K562 (cell line): ENCODE measurements around the gene ADGRB3. TPM values are rescaled to one million over a fixed set of nuclear protein-coding genes. Genes with fewer than 3 reads are reported as not detected.
A peak's percentile ranks its signal among the peaks of the same experiment; 100 is the strongest.
"Not testable (repeated sequence)": the region's sequence is repeated elsewhere in the genome, so short reads cannot be mapped to it uniquely, and the experiment has no call there.

ENCODE experiments used
- ATAC-seq: fragments of 200-7000 bp; cut with Tn5 transposase; 3 replicates; pipeline ENCODE4 v1.9.1; 2020; ENCODE audit warnings: moderate library complexity
- BruUV-seq: library from RNA; stranded (reverse); fragments of 400-500 nt; replicated peaks from 2 replicates; lab custom pipeline; 2021; lab: Mats Ljungman, UMichigan
- CTCF ChIA-PET: fragments of 300-600 bp; formaldehyde crosslinking; extraction: SDS; loops from one replicate; lab custom pipeline; 2021; ENCODE audit warnings: low intra/inter-chr PET ratio; lab: Yijun Ruan, JAX
- POLR2A ChIA-PET: fragments of 300-600, 350-650 bp; sonication (Branson Sonifier 250); formaldehyde crosslinking; extraction: SDS; loops from one replicate; lab custom pipeline; 2021; ENCODE audit warnings: antibody characterized with exemption, inconsistent platforms; lab: Yijun Ruan, JAX
- DNase-seq, 4 experiments: peaks; one replicate each; pipeline versions ENCODE4 v3.0.0 to v3.0.0-alpha.2; 2011 to 2018; ENCODE audit warnings: low spot score in 3 of 4, mixed read lengths in 3 of 4; ENCODE audit errors: extremely low read depth in 1 of 4
- FAIRE-seq: peaks from 2 replicates; lab custom pipeline; 2011; peaks lifted over from hg19 to GRCh38; lab: Jason Lieb, UNC
- H2AFZ ChIP-seq: 2 replicates; pipeline ENCODE4 v1.6.0; 2011; ENCODE audit warnings: low read depth, low read length, control low read depth, inconsistent platforms
- H3K27ac ChIP-seq: fragments of 200-600 bp; 3 replicates; pipeline ENCODE4 v1.8.0; 2011; ENCODE audit warnings: low read depth, mild to moderate bottlenecking, control low read depth, inconsistent platforms, low read length, moderate library complexity, mixed read lengths; ENCODE audit errors: extremely low read depth
- H3K27me3 ChIP-seq, 2 experiments: fragments of 300-600 bp in 1 of 2; 2 replicates in 1 of 2; 3 replicates in 1 of 2; pipeline versions ENCODE4 v1.6.0 to v1.8.0; 2011; ENCODE audit warnings: inconsistent platforms in 2 of 2, low read length in 2 of 2, mild to moderate bottlenecking in 1 of 2, mixed read lengths in 1 of 2, moderate library complexity in 1 of 2; ENCODE audit not compliant: control insufficient read depth in 2 of 2, insufficient read depth in 2 of 2
- H3K36me3 ChIP-seq: fragments of 300-600 bp; 3 replicates; pipeline ENCODE4 v1.8.0; 2011; ENCODE audit warnings: mild to moderate bottlenecking, low read length, inconsistent platforms; ENCODE audit not compliant: control insufficient read depth, insufficient read depth
- H3K4me1 ChIP-seq, 2 experiments: fragments of 200-600 bp in 1 of 2; replicated peaks in 1 of 2; 2 replicates in 1 of 2; 3 replicates in 1 of 2; pipeline versions ENCODE4 v1.5.1 to v1.8.0; 2011; ENCODE audit warnings: inconsistent platforms in 2 of 2, low read length in 2 of 2, mild to moderate bottlenecking in 1 of 2, mixed read lengths in 1 of 2, moderate library complexity in 1 of 2; ENCODE audit not compliant: control insufficient read depth in 2 of 2, insufficient read depth in 2 of 2
- H3K4me2 ChIP-seq: 2 replicates; pipeline ENCODE4 v1.6.1; 2011; ENCODE audit warnings: low read length, control low read depth, inconsistent platforms, mixed read lengths; ENCODE audit not compliant: insufficient read depth
- H3K4me3 ChIP-seq: fragments of 200-600 bp; sonication (generic), shearing (Covaris generic); 2 replicates; pipeline ENCODE4 v1.5.1; 2016; ENCODE audit warnings: control low read depth, inconsistent platforms
- H3K79me2 ChIP-seq: fragments of 200-600 bp; 3 replicates; pipeline ENCODE4 v1.8.0; 2011; ENCODE audit warnings: low read length, inconsistent platforms; ENCODE audit not compliant: control insufficient read depth, insufficient read depth
- H3K9ac ChIP-seq, 2 experiments: 2 replicates each; pipeline versions ENCODE4 v1.6.0 to v1.6.1; 2011; ENCODE audit warnings: low read depth in 2 of 2, low read length in 2 of 2, control low read depth in 1 of 2, inconsistent platforms in 1 of 2, mild to moderate bottlenecking in 1 of 2, mixed read lengths in 1 of 2; ENCODE audit not compliant: insufficient read depth in 1 of 2
- H3K9me1 ChIP-seq: one replicate; pipeline ENCODE4 v1.6.0; 2011; ENCODE audit warnings: inconsistent platforms, mild to moderate bottlenecking, low read length, moderate library complexity; ENCODE audit not compliant: control insufficient read depth, insufficient read depth
- H3K9me3 ChIP-seq: replicated peaks from 2 replicates; pipeline ENCODE4 v1.5.1; 2011; ENCODE audit warnings: low read depth, low read length, inconsistent platforms; ENCODE audit not compliant: control insufficient read depth, insufficient read depth
- H4K20me1 ChIP-seq: replicated peaks from 2 replicates; pipeline ENCODE4 v1.6.1; 2011; ENCODE audit warnings: low read length, inconsistent platforms, mixed read lengths; ENCODE audit not compliant: control insufficient read depth, insufficient read depth
- C11orf30 ChIP-seq: fragments of 450-650 bp; IDR thresholded peaks from 2 replicates; pipeline ENCODE4 v1.6.1; 2016; ENCODE audit warnings: low read depth, mild to moderate bottlenecking
- IRF2 ChIP-seq: sonication (generic); formaldehyde crosslinking; IDR thresholded peaks from 2 replicates; pipeline ENCODE4 v1.8.1; 2022; ENCODE audit warnings: mild to moderate bottlenecking, missing genetic modification reagents
- JUND ChIP-seq, 2 experiments: IDR thresholded peaks; 2 replicates in 1 of 2; 3 replicates in 1 of 2; pipeline ENCODE4 v1.6.1; 2011; ENCODE audit warnings: borderline replicate concordance in 2 of 2, low read depth in 2 of 2, low read length in 2 of 2, improper control_type of control experiment in 1 of 2, missing biosample characterization in 1 of 2, missing genetic modification characterization in 1 of 2, missing genetic modification reagents in 1 of 2
- MAFF ChIP-seq: IDR thresholded peaks from 2 replicates; pipeline ENCODE4 v1.6.1; 2012; ENCODE audit warnings: low read length, improper control_type of control experiment
- MAFG ChIP-seq: fragments of 450-650 bp; conservative IDR thresholded peaks from 2 replicates; pipeline ENCODE4 v1.6.1; 2016; ENCODE audit warnings: missing genetic modification characterization, missing compliant biosample characterization
- MAFK ChIP-seq: IDR thresholded peaks from 2 replicates; pipeline ENCODE4 v1.6.1; 2011; ENCODE audit warnings: low read length, improper control_type of control experiment
- NFE2 ChIP-seq: IDR thresholded peaks from 2 replicates; pipeline ENCODE4 v1.6.1; 2014; ENCODE audit warnings: antibody characterized with exemption, low read depth
- ZNF212 ChIP-seq: fragments of 450-650 bp; formaldehyde crosslinking; IDR thresholded peaks from 2 replicates; pipeline ENCODE4 v1.4.0; 2020; ENCODE audit warnings: mild to moderate bottlenecking
- ZNF316 ChIP-seq: fragments of 450-650 bp; IDR thresholded peaks from 2 replicates; pipeline ENCODE4 v1.6.1; 2016
- WGBS: fragments of 100-300 bp; shearing (Covaris generic); methylation state at CpG from one replicate; pipeline ENCODE4 v1.1.6; 2016; ENCODE audit warnings: low coverage, mixed read lengths; ENCODE audit not compliant: insufficient coverage; ENCODE audit errors: missing lambda C conversion rate; 5-methylcytosine and 5-hydroxymethylcytosine counted together
- in situ Hi-C: fragments of 300-500 bp; cut with MboI; formaldehyde crosslinking; loops from 4 replicates; pipeline ENCODE4 v1.15.0; 2018; ENCODE audit warnings: inconsistent platforms, mixed read lengths
- intact Hi-C: fragments of 100-400 bp; cut with micrococcal nuclease; formaldehyde crosslinking; loops from 2 replicates; pipeline ENCODE4 v1.14.2; 2022
- polyA plus RNA-seq, 8 experiments: library from polyadenylated mRNA; depleted of rRNA in 4 of 8; stranded (reverse) in 5 of 8; unstranded in 3 of 8; fragments of >200 nt; fragmentation: Nextera tagmentation in 2 of 8; fragmentation: Illumina TruSeq in 1 of 8; extraction: Ambion mirVana in 2 of 8; extraction: Trizol in 1 of 8; gene quantifications; 2 replicates each; pipeline versions ENCODE4 v1.2.1 to v1.2.3, GENCODE V29; 2011 to 2014; ENCODE audit warnings: inconsistent platforms in 1 of 8, missing spikeins in 1 of 8
- total RNA-seq, 7 experiments: library from RNA; depleted of rRNA in 6 of 7; stranded (reverse); fragments of >200 nt in 6 of 7; fragmentation: Illumina TruSeq in 2 of 7; extraction: Trizol in 2 of 7; gene quantifications; 2 replicates each; pipeline versions ENCODE4 v1.2.1 to v1.2.3, GENCODE V29; 2011 to 2021; ENCODE audit warnings: low replicate concordance in 1 of 7
- TF ChIP-seq, protein P1 (sequence below), 2 experiments: fragments of 450-650 bp in 1 of 2; sonication (generic) in 1 of 2; formaldehyde crosslinking in 1 of 2; IDR thresholded peaks in 1 of 2; conservative IDR thresholded peaks in 1 of 2; 2 replicates each; pipeline versions ENCODE4 v1.6.1 to v1.8.1; 2016 to 2023; ENCODE audit warnings: mild to moderate bottlenecking in 2 of 2, moderate library complexity in 2 of 2, inconsistent platforms in 1 of 2, missing genetic modification reagents in 1 of 2

Gene ADGRB3
- total and polyA plus RNA-seq, 9 of the 15 experiments (the other 6 are each of a cell fraction or from before 2014, with no cell fraction given) = 0.90 to 7.8 (median 2.4) TPM

DNA sequence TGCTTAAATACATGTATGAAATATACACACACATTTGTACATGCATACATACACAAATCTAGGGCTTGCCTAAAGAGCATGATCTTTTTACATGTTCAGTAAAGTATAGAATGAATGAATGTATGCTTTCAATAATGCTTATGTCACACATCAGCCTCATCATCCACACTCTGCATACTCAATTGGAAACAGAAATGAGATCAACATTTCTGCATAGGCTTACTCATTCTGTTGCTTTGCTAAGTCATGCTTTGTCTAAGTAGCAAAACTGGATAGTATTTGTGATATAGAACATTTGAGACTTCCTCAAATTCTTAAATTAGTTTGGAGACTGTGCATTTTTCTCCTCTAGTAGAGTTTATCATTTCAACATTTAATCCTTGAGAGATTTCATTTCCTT is 343.3 kb downstream of the ADGRB3 start:
- no TSS peak for BruUV-seq
- Histone ChIP-seq H3K27me3 (no peaks in the 10 kb centered on the region), H3K4me3 (no peak overlapping the region), H3K4me2 (no peak overlapping the region), H4K20me1 (no peaks in the 10 kb centered on the region), H3K36me3 (no peaks in the 10 kb centered on the region), H3K4me1 (no peaks in the 10 kb centered on the region), H3K9ac (no peak overlapping the region), H3K9me1 (no peaks in the 10 kb centered on the region), H3K9me3 (no peaks in the 10 kb centered on the region), H2AFZ (no peak overlapping the region), H3K79me2 (no peaks in the 10 kb centered on the region), H3K27ac (no peak overlapping the region)
- TF ChIP-seq NFE2 (peak; percentile 49; the same call in 1 of the 2 replicates), JUND (IDR thresholded peaks at IDR 0.05; ENCODE audit: borderline replicate concordance, low read depth, low read length) (no peak), JUND (tag; IDR thresholded peaks at IDR 0.05; ENCODE audit: borderline replicate concordance, low read depth, low read length) (0 out of 3 replicates have a peak, but pooled peaks have one; percentile 56), C11orf30 (peak; percentile 59; the same call in 1 of the 2 replicates), MAFF (peak; percentile 33; the same call in 1 of the 2 replicates), ZNF316 (peak; percentile 45), MAFG (tag) (peak; percentile 70), IRF2 (CRISPR knock-in tag) (no peak), ZNF212 (CRISPR knock-in tag) (no peak), MAFK (peak; percentile 64)
- TF ChIP-seq, protein P1, sequence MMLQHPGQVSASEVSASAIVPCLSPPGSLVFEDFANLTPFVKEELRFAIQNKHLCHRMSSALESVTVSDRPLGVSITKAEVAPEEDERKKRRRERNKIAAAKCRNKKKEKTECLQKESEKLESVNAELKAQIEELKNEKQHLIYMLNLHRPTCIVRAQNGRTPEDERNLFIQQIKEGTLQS (IDR thresholded peaks at IDR 0.05) = peak; percentile 50
- TF ChIP-seq, protein P1 (CRISPR knock-in tag; conservative IDR thresholded peaks at IDR 0.05) = no peak
- intact Hi-C loops = loop anchor here (10.0 kb wide), 2 partner anchors 126 to 496 kb away; no protein-coding TSS in a partner anchor
- POLR2A ChIA-PET = interaction anchor here (0.6 kb wide), 1 partner anchor 11 kb away, joined by 3 read pairs; no protein-coding TSS in a partner anchor
- ATAC-seq (no peak), FAIRE-seq (no peak), DNase-seq (no peak)
- in situ Hi-C loops = no loop called here
- CTCF ChIA-PET = no interaction called here

DNA sequence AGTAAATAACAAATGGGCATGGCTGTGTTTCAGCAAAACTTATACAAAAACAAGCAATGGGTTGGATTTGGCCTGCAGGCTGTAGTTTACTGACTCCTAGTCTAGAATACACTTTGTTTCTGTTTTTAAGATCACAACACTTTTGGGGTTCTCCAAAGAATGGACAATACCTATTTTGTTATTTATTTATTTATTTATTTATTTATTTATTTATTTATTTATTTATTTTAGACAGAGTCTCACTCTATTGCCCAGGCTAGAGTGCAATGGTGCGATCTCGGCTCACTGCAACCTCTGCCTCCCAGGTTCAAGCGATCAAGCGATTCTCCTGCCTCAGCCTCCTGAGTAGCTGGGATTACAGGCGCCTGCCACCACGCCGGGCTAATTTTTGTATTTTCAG is 346.6 kb downstream of the ADGRB3 start:
- H3K27ac ChIP-seq, H3K9ac ChIP-seq, CTCF ChIA-PET, H3K9me3 ChIP-seq, H3K79me2 ChIP-seq, BruUV-seq, ATAC-seq, H3K36me3 ChIP-seq, H2AFZ ChIP-seq, intact Hi-C loops, H3K4me1 ChIP-seq, H3K4me2 ChIP-seq, H3K9me1 ChIP-seq, DNase-seq, H4K20me1 ChIP-seq, in situ Hi-C loops, FAIRE-seq, H3K27me3 ChIP-seq, H3K4me3 ChIP-seq: not testable (repeated sequence)
- POLR2A ChIA-PET = interaction anchor here (0.6 kb wide), 1 partner anchor 12 kb away, joined by 3 read pairs; no protein-coding TSS in a partner anchor
- 70% methylated on average over 7 of the region's 7 CpGs for WGBS
